RPMI7951 (cell line): ENCODE results near the gene DDX25. TPM values are rescaled to one million over a fixed set of nuclear protein-coding genes. Genes with fewer than 3 reads are reported as not detected.
A peak's percentile ranks its signal among the peaks of the same experiment; 100 is the strongest.
"Not testable (repeated sequence)": the region's sequence is repeated elsewhere in the genome, so short reads cannot be mapped to it uniquely, and the experiment has no call there.

Experiments
- DNase-seq: peaks from one replicate; pipeline ENCODE4 v3.0.0-alpha.2; 2012; ENCODE audit warnings: low read depth
- total RNA-seq: library from RNA; depleted of rRNA; stranded (reverse); fragments of >200 nt; shearing (Covaris generic); gene quantifications from 2 replicates; pipeline ENCODE4 v1.2.3, GENCODE V29; 2014

Gene DDX25
- total RNA-seq, 1 experiment from 2014 or later, result 0.36 TPM

DNA sequence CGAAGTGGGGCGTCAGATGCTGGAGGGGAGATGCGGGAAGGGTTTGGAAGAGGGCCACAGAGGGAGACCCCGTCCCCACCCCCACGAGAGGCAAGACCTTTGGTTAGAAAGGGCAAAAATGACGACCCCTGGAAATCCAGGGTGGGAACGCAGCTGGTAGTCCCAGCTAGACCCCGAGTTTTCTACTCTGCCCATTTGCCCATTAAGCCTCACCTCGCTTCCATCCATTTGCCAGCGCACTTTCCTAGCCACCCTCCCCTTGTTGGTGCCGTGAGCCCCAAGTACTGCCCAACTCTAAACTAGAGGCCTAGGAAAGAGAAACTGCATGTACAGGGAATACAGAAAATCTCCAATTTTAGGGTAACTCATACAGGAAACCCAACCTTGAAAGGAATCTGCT, 370 bp downstream of the DDX25 start:
- no peak for DNase-seq

DNA sequence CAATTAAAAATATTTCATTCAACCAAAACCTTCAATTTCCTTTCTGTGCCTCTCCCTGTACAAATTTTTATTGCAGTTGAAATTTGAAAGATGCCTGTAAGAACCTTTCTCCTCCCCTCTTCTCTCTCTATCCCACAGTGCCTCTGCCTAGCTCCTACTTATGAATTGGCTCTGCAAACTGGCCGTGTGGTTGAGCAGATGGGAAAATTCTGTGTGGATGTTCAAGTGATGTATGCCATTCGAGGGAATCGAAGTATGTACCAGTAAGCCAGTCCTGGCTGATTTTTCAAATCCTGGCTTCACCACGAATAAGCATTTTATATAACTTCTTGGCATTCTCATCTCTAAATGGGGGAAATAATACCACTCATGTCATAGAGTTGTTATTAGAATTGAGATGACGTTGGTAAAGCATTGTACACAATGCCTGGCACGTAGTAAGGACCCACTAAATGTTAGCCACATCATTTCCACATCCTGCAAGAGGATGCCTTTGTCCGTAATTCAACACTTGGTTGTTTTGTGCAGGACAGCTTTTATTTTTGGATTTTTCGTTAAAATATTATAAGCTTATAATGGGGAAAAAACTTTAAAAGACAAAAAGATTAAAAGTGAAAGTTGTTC, 6.0 kb downstream of the DDX25 start:
- DNase-seq, result no peak

DNA sequence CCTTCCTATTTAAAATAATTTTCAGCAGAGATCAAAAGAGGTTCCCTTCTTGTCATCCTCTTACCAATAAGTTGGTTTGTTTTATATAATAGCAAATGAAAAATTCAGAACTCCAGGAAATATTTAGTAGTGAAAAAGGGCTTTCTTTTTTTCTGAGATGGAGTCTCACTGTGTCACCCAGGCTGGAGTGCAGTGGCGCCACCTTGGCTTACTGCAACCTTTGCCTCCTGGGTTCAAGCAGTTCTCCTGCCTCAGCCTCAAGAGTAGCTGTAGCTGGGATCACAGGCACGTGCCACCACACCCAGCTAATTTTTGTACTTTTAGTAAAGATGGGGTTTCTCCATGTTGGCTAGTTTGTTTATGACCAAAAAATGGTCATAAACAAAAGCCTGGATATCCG, 10.3 kb downstream of the DDX25 start:
- not testable (repeated sequence) for DNase-seq

DNA sequence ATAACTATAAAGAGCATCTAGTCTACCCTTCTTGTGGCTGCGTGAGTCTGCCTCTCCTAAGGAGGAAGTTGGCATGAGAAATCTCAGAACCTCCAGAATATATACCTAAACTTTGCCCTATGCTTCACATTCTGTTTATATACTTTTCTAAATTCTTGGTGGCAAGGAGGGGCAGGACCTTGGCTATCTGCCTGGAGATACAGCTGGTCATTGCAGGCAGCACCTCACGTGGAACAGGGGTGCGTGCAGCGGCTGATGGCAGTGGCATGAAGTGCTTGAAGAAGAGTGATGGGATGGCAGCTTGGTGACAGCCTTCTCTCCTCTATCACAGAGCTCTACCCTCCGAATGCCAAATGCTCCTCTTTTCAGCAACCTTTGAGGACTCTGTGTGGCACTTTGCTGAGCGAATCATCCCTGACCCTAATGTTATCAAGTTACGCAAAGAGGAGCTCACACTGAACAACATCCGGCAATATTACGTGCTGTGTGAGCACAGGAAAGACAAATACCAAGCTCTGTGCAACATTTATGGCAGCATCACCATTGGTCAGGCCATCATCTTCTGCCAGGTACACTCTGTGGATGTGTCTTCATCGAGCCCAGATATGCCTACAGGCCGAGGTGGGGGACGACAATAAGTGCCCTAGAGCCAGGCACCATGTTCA, 12.5 kb downstream of the DDX25 start:
- no peak for DNase-seq

DNA sequence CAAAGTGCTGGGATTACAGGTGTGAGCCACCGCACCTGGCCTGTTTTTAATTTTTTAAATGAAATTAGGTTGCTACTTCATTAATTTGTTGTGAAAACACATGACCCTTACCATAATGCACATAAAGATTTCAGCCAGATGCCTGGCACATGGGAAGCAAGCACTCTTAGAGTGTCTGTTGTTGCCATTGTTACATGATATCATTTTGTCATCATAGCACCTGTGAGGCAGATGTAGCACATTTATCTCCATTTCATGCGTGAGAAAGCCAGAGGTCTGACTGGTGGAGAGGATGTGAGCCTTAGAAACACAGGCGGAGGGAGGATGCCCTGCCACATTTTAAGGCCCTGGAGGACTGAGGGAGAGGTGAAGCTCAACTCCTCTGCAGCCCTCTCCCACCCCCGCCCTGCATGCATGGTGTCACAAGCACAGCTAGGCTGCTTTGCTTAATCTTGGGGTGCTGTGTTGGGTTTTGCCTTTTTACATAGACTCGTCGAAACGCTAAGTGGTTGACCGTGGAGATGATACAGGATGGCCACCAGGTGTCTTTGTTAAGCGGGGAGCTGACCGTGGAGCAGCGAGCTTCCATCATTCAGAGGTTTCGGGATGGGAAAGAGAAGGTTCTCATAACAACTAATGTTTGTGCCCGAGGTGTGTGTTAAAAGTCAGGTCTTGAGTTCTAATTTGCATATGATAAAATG, 14.0 kb downstream of the DDX25 start:
- no peak for DNase-seq

DNA sequence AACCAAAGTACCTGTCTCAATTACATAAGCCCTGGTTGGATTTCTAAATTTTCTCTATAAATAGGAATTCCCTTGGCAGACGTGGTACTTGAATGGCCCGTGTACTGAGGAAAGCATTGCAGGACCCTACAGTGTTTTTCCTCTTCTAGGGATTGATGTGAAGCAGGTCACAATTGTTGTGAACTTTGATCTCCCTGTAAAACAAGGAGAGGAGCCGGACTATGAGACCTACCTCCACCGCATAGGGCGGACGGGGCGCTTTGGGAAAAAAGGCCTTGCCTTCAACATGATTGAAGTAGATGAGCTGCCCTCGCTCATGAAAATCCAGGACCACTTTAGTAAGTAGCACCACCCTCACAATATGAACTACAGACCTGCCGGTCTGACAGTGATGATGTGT, 16.7 kb downstream of the DDX25 start:
- DNase-seq, result no peak

DNA sequence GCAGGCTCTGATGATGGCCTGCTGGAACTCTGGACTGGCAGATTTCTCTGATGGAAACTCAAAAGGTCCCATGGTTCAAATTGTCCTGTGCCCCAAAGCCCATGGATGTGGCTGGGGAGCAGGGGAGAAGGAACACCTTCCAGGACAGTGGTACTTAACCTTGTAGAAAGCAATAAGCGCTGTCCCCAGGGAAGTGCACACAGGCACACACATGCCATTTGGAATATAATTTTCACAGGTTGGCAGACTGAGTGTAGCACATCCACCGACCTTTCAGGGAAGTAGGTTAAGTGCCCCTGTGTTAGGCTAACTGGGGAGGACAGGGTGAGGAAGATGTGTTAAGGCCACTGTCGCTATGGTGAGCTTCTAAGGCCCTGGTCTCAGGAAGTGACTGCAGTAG, 17.8 kb downstream of the DDX25 start:
- no peak for DNase-seq

DNA sequence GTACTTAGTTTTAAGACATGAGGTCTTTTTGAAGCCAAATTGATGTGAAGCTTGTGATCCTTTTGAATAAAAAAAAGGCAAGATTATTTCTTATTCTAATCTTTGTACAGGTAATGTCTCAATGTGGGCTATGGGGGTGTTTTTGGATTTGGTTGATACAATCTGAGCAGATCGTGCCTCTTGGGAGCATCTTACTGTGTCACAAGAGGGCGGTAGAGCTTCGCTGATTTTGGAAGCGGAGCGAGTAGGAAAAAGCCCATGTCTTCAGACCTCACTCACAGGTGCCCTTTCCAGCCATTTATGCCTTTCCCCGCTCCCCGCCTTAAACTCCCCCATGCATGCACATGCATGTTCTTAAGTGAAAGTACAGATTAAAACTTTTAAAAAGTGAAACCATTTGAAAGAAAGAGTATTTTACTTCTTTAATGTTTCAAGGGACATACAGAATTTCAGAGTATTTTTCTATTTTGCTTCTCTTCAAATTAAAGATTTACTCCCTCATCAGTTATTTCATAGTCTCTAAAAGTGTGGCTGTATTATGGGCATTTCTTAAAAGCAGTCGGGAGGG, 18.8 kb downstream of the DDX25 start:
- DNase-seq, result peak; percentile 67

DNA sequence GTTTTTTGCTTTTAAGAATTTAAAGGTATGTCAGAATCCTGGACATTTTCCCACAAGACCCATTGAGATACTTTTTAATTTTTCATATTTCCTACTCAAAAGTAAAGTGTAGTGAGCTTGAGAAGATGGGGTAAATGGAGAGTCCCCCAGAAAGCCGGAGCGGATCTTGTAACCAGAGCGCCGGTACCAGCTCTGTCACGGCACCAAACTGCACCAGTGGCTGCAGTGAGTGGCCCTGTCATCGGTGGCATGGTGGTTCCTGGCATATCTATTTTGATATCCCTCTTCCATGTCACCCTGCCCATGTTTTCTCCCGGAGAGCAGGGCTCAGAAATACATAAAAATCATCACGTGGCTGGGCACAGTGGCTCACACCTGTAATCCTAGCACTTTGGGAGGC, 19.3 kb downstream of the DDX25 start:
- no peak for DNase-seq

DNA sequence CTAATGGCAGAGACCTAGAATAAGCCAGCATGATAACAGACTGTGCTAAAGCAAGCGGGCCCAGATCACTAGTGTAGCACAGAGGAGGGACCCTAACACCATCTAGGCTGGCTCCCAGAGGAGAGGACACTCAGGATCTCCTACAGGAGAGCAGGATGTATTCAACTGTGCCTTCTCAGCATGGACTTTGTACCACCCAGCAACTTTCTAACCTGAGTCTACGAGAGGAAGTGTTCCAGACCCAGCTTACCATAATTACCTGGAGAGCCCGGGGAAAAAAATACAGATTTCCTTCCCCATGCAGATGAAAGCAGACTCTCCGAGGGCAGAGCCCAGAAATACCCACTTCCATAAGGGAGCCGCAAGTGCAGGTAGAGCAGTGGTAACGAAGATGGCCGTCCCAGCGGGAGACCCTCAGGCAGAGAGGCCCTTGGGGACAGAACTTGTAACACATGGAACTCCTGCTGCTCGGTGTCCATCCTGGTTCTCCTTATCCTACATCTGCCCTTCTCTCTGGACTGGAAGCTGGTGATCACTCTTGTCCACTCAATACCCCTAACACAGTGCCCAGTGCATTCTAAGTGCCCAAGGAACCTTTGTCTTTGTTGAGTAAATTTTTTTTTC, 20.2 kb downstream of the DDX25 start:
- DNase-seq, result no peak

DNA sequence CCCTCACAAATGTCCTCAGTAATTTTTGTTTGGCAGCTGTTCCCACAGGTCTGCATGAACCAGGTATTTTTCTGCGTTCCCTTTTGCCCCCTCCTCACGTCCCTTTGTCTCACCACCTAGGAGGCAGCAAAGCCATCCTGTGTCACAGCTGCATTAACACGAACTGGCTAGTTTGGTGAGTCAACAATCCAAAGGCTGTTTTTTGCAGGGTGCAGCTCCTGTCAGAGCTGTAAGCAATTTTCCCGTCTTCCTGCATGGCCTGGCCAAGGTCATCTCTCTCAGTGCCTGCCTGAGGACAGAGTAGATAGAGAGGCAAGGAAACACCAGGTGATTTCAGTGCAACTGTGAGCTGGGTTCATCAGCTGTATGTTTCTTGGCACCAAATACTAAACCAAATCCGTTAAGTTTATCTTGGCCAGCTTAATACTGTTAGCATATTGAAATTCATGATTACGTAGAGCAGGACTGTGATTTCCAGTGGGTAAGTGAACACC, 21.0 kb downstream of the DDX25 start:
- DNase-seq, result no peak

DNA sequence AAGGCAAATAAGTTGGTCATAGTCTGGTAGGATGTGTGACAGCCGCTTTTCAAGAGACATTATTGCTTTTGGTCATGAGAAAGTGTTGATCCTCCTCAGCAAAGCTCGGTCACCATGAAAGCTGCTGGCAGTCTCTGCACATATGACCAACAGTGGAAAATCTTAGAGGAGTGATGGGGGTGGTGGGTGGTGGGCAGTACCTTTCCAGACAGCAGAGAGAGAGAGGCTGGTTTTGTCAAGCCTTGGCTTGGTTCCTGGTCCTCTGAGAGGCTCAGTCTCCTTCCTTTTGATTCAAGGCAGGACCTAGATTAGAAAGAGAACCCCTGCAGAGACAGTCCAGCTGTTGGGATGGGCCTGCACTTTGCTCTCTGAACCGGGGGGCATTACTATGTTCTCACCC, 21.5 kb downstream of the DDX25 start:
- DNase-seq, result no peak

DNA sequence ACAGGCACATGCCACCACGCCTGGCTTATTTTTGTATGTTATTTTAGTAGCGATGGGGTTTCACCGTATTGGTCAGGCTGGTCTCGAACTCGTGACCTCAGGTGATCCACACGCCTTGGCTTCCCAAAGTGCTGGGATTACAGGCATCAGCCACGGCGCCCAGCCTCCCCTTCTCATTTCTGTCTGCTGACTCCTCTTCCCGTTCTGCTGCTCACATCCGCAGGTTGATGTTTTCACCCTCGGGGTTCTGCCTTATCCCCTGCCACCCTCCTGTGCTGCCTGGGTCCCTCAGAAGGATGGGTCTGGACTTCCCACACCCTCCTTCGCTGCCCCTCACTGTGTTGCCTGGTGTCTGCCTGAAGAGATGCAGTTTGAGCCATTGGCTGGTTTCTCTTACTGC, 22.4 kb downstream of the DDX25 start:
- DNase-seq, result no peak

DNA sequence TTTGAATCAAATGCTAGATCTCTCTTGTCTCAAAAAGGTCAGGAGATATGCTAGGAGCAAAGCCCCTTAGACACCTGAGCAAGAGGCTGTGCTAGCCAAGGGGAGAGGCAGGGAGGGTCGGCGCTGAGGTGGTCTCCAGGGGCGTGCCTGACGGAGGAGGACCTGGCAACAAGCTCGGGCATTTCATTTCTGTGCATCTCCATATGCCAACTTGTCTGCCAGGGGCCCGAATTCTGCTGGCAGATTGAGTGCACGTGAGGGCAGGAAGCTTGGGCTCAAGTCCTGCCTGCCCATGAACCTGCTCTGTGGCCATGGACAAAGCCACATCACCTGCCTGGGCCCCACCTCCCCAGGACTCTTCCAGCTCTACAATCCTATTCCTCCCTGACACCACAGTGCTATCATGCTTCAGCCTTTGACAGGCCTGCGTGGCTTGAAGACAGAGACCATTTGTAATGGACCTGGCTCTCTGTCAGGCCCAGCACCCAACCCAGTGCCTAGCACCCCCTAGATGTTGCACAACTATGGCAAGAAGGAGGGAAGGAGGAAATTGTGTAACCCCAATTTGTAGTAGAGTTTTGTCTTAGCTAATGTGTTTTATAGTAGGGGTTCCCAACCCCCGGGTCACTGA, 25.3 kb downstream of the DDX25 start:
- DNase-seq, result no peak

DNA sequence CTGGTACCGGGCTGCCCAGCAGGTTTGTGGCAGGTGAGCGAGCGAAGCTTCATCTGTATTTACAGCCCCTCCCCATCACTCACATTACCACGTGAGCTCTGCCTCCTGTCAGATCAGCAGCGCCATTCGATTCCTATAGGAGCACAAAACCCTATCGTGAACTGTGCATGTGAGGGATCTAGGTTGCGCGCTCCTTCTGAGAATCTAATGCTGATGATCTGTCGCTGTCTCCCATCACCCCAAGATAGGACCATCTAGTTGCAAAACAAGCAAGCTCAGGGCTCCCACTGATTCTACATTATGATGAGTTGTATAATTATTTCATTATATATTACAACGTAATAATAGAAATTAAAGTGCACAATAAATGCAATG, 25.8 kb downstream of the DDX25 start:
- DNase-seq, result no peak

DNA sequence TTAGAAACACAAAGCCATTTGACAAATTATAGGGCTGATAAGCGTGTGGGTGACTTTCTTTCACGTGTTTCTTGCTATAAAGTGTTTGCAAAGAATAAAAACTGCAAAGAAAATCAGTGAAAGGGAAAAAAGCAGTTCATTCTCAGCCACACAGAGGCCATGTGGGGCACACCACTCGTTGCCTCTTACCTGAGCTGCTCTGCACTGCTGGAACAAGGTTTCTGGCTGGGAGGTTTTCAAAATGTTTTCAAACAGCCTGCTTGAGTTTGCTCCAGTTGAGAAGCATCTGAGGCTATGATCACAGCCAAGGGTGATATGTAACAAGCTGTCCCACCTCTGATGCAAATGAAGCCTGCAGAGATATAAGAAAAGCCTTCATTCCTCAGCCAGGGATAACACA, 26.8 kb downstream of the DDX25 start:
- DNase-seq, result no peak

DNA sequence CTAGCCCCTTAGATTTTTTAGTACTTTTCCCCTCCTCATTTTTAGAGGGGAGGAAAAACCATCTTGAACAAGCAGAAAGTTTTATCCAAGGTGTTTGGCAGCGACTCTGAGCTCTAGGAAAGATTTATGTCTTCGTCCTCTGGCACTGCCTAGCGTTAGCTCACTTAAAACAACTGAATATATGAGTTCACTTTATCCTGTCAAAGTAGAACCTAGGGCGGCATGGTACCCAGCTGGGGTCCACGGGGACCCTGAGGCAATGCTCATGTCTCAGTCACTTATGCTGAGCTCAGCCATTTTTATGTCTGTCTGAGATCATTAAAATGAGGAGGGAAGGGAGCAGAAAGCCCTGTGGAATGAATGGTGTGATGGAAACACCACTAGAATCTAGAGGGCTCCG, 27.4 kb downstream of the DDX25 start:
- DNase-seq, result no peak

DNA sequence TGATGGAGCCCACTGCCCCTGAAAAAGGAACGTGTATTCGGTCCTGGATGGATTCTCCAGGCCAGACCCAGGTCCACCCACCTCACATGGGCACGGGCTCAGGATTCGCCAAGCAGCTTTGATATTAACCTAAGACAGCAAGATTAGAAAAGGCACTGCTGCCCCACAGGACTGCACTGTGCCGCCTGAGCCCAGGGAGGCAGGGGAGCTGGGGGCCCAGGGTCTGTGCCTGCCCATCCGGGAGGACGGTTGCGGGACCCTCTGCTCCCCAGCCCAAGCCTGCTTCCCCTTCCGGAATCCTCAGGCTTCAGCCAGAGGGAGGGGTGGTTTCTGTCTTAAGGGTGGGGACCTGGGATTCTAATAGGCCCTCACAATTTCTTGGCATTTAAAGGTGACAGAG, 28.0 kb downstream of the DDX25 start:
- no peak for DNase-seq

DNA sequence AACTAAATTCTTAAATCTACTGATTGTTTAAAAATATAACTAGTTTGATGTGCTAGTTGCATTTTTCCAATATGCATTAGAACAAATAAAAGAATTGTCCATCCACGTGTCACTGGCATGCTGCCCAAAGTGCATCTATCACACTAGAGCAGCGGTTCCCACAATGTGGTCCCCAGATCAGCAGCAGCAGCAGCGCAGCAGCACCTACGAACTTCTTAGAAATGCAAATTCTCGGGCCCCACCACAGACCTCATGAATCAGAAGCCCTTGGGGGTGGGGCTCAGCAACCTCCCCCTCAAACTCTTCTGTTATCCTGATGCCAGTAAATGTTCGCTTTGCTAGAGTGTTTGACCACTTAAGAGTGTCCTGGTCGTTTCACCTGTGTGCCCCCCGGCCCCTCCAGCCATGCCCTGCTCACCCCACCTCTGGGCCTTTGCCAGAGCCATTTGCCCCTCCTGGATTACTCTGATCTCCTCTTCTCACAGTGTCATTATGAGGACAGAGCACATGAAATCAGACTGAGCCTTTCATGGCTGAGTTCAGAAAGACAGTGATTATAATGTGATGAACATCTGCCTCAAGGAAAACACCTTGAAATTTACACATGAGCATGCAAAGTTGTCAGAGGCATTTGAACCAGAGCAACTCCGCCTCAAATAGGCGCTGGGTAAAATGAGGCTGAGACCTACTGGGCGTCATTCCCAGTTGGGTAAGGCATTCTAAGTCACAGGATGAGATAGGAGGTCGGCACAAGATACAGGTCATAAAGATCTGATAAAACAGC, 28.9 kb downstream of the DDX25 start:
- DNase-seq, result no peak

DNA sequence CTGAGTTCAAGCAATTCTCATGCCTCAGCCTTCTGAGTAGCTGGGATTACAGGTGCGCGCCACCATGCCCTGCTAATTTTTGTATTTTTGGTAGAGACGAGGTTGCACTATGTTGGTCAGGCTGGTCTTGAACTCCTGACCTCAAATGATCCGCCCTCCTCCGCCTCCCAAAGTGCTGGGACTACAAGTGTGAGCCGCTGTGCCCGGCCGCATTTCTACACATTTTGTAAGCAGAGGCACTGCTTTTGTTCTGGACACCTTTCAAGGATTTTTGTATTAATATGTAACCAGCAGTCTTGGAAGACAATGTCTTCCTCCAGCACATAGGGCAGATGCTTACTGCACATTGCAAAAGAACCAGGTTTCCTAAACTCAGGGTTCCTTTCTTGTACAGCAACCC, 30.2 kb downstream of the DDX25 start:
- DNase-seq, result no peak

DNA sequence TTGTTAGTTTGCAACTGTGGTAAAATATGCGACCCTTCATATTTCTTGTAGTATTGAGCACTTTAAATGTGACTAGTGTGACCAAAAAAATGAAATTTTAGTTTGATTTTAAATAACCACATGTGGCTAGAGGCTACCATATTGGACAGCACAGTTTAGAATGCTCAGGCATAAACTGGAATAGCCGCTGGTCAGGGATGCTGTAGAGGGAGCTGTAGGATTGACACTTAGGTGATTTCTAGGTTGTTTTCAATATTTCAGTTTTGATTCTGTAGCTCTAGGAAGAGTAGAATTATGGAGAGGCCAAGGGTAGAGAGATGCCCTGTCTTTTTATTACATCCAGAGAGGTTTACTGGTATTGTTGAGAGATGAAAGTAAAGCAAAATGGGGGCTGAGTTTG, 30.7 kb downstream of the DDX25 start:
- DNase-seq, result peak; percentile 16
